Smooth muscle cell (in vitro differentiated cells): ENCODE data around the gene NR6A1. TPM values are rescaled to one million over a fixed set of nuclear protein-coding genes. Genes with fewer than 3 reads are reported as not detected.

Experiments
- DNase-seq: peaks from one replicate; lab custom pipeline; 2025; ENCODE audit not compliant: unreplicated experiment; lab: John Stamatoyannopoulos, UW
- H2AFZ ChIP-seq: fragments of 200-600 bp; sonication (generic); 2 replicates; pipeline ENCODE4 v1.6.0; 2016; ENCODE audit warnings: antibody characterized with exemption, low read depth, mild to moderate bottlenecking
- H3F3A ChIP-seq: fragments of 200-600 bp; sonication (generic); 2 replicates; pipeline ENCODE4 v1.6.0; 2017; ENCODE audit warnings: antibody characterized with exemption, low read depth
- H3K27ac ChIP-seq: fragments of 200-600 bp; sonication (generic); 2 replicates; pipeline ENCODE4 v1.5.1; 2016; ENCODE audit warnings: low read depth, mild to moderate bottlenecking
- H3K27me3 ChIP-seq: fragments of 200-600 bp; sonication (generic); 2 replicates; pipeline ENCODE4 v1.6.1; 2016; ENCODE audit warnings: low read depth, mild to moderate bottlenecking
- H3K36me3 ChIP-seq: fragments of 200-600 bp; sonication (generic); 2 replicates; pipeline ENCODE4 v1.5.1; 2016; ENCODE audit warnings: low read depth
- H3K4me1 ChIP-seq: fragments of 200-600 bp; sonication (generic); 2 replicates; pipeline ENCODE4 v1.5.1; 2016; ENCODE audit warnings: low read depth
- H3K4me2 ChIP-seq: fragments of 200-600 bp; sonication (generic); 2 replicates; pipeline ENCODE4 v1.6.0; 2016; ENCODE audit warnings: mild to moderate bottlenecking
- H3K4me3 ChIP-seq: fragments of 200-600 bp; sonication (generic); 2 replicates; pipeline ENCODE4 v1.5.1; 2016; ENCODE audit warnings: mild to moderate bottlenecking
- H3K79me2 ChIP-seq: fragments of 200-600 bp; sonication (generic); 2 replicates; pipeline ENCODE4 v1.6.0; 2016; ENCODE audit warnings: low read depth, mild to moderate bottlenecking
- H3K9ac ChIP-seq: fragments of 200-600 bp; sonication (generic); 2 replicates; pipeline ENCODE4 v1.6.0; 2016; ENCODE audit warnings: low read depth
- H3K9me3 ChIP-seq: fragments of 200-600 bp; sonication (generic); replicated peaks from 2 replicates; pipeline ENCODE4 v1.5.1; 2016; ENCODE audit warnings: low read depth
- H4K20me1 ChIP-seq: fragments of 200-600 bp; sonication (generic); 2 replicates; pipeline ENCODE4 v1.6.0; 2016; ENCODE audit warnings: low read depth
- CTCF ChIP-seq: fragments of 200-600 bp; sonication (generic); IDR thresholded peaks from 2 replicates; pipeline ENCODE4 v1.5.1; 2017; ENCODE audit warnings: borderline replicate concordance, mild to moderate bottlenecking, antibody characterized with exemption; ENCODE audit not compliant: insufficient read depth, poor library complexity, severe bottlenecking
- WGBS: methylation state at CpG from one replicate; pipeline ENCODE4 v1.1.7; 2016; ENCODE audit warnings: low lambda C conversion rate; 5-methylcytosine and 5-hydroxymethylcytosine counted together
- polyA plus RNA-seq: library from polyadenylated mRNA; unstranded; fragments of >200 nt; fragmentation: Nextera tagmentation; extraction: Ambion mirVana; gene quantifications from 2 replicates; pipeline ENCODE4 v1.2.1, GENCODE V29; 2016
- total RNA-seq: library from RNA; depleted of rRNA; stranded (reverse); fragments of >200 nt; gene quantifications from 2 replicates; pipeline ENCODE4 v1.2.3, GENCODE V29; 2014

Gene NR6A1
- total and polyA plus RNA-seq, 2 experiments from 2014 or later, result 0.17 to 0.31 TPM

DNA sequence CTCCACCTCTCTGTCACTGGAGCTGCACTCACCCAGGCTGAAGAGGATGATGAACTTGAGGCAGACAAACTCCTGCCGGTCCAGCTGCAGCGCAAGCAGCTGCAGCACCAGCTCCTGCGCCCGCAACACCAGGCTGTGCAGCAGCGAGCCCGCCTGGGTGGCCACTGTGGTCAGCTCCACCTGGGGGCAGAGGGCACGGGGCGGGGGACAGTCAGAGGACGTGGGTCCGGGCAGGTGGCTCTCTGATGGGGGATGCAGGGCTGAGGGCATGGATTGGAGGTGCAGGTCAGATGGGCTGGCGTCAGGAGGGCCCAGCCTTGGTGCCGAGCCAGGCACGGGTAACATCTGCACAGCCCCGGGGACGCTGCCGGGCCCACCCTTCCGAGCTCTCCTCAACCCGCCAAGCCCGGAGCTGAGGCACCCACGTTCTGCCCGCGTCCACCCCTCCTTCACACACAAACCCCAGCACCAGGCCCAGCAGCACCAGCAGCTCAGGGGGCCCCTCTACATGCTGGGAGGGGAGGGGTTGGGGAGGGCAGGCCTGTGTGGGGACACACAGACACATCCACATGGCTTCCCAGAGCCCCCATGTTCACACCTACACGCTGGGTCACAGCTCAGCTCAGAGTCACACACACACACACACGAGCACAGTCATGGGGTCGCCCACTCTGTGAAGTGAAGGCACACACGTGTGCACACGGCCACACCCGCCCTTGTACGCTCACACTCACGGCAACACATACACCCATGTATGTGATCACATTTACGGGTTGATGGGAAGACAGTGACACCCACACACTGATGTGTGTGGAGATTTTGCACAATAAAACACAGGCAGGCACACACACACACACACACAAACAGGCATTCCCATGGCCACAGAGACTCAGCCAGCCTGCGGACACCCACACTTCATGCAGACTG lies 279.8 kb downstream of the NR6A1 start:
- Histone ChIP-seq H3K4me2 (no peak overlapping the region), H3K4me3 (no peak overlapping the region), H3K27ac (no peak overlapping the region), H3F3A (no peaks in the 10 kb centered on the region), H3K4me1 (peaks cover 15% of the 10 kb centered on the region), H3K27me3 (peaks cover 26% of the 10 kb centered on the region), H2AFZ (no peak overlapping the region), H3K9ac (no peak overlapping the region), H3K79me2 (no peaks in the 10 kb centered on the region), H3K36me3 (no peaks in the 10 kb centered on the region), H4K20me1 (no peaks in the 10 kb centered on the region), H3K9me3 (no peaks in the 10 kb centered on the region)
- WGBS, result 91% methylated on average over 22 of the region's 32 CpGs
- no peak for DNase-seq
- no peak for TF ChIP-seq CTCF

GRCh38 chr9:124490004-124490403 lies 281.1 kb downstream of the NR6A1 start:
- Histone ChIP-seq H3K36me3 (no peaks in the 10 kb centered on the region), H3K4me3 (no peak overlapping the region), H3K27ac (no peak overlapping the region), H3K27me3 (peaks cover 28% of the 10 kb centered on the region), H3K4me1 (peaks cover 29% of the 10 kb centered on the region), H3K9ac (no peak overlapping the region), H3K9me3 (no peaks in the 10 kb centered on the region), H4K20me1 (no peaks in the 10 kb centered on the region), H3K79me2 (no peaks in the 10 kb centered on the region), H2AFZ (no peak overlapping the region), H3F3A (no peaks in the 10 kb centered on the region), H3K4me2 (no peak overlapping the region)
- DNase-seq, result no peak
- TF ChIP-seq CTCF, result no peak
- 83% methylated on average over 2 of the region's 2 CpGs for WGBS

- TF ChIP-seq CTCF, result no peak
- Histone ChIP-seq H3K4me2 (no peak overlapping the region), H3K4me1 (peaks cover 31% of the 10 kb centered on the region), H3K79me2 (no peaks in the 10 kb centered on the region), H2AFZ (no peak overlapping the region), H3K36me3 (no peaks in the 10 kb centered on the region), H3K27ac (no peak overlapping the region), H3K9ac (no peak overlapping the region), H4K20me1 (no peaks in the 10 kb centered on the region), H3K27me3 (peaks cover 28% of the 10 kb centered on the region), H3K4me3 (no peak overlapping the region), H3K9me3 (no peaks in the 10 kb centered on the region), H3F3A (no peaks in the 10 kb centered on the region)
- WGBS, result 89% methylated on average over 13 of the region's 13 CpGs
- no peak for DNase-seq
These were observed 281.9 kb downstream of the NR6A1 start for GRCh38 chr9:124489222-124489621.
